NCI-H345 treated with DMSO at 0.1 percent for 48 hours (cell line): Measurements from ENCODE around the gene FGF3.

Experiments used
- DNase-seq: peaks from one replicate; lab custom pipeline; 2025; ENCODE audit not compliant: unreplicated experiment; lab: John Stamatoyannopoulos, UW

Gene FGF3

GRCh38 chr11:69825037-69825834 is 6.0 kb upstream of the FGF3 start:
- DNase-seq = no peak

GRCh38 chr11:69823641-69824265 is 4.5 kb upstream of the FGF3 start:
- DNase-seq = no peak

- no peak for DNase-seq
Observed at GRCh38 chr11:69822676-69823494, 3.7 kb upstream of the FGF3 start.

GRCh38 chr11:69821511-69822040 is 2.4 kb upstream of the FGF3 start:
- no peak for DNase-seq

GRCh38 chr11:69820441-69820840 is 1.2 kb upstream of the FGF3 start:
- no peak for DNase-seq

GRCh38 chr11:69819541-69820070 is 390 bp upstream of the FGF3 start:
- DNase-seq = no peak

GRCh38 chr11:69818231-69818602 is 999 bp downstream of the FGF3 start:
- no peak for DNase-seq

- no peak for DNase-seq
Observed at GRCh38 chr11:69817265-69818230, 1.7 kb downstream of the FGF3 start.

- DNase-seq = no peak
Observed at GRCh38 chr11:69816671-69817070, 2.5 kb downstream of the FGF3 start.

GRCh38 chr11:69815973-69816372 is 3.2 kb downstream of the FGF3 start:
- DNase-seq = no peak

GRCh38 chr11:69814902-69815301 is 4.3 kb downstream of the FGF3 start:
- DNase-seq = no peak

GRCh38 chr11:69814411-69814810 is 4.8 kb downstream of the FGF3 start:
- DNase-seq = no peak

GRCh38 chr11:69813839-69814238 is 5.4 kb downstream of the FGF3 start:
- no peak for DNase-seq

- no peak for DNase-seq
Observed at GRCh38 chr11:69812946-69813345, 6.3 kb downstream of the FGF3 start.

- DNase-seq = no peak
Observed at GRCh38 chr11:69812256-69812655, 7.0 kb downstream of the FGF3 start.

- no peak for DNase-seq
Observed at GRCh38 chr11:69811431-69811830, 7.8 kb downstream of the FGF3 start.

- no peak for DNase-seq
Observed at GRCh38 chr11:69810289-69811118, 8.7 kb downstream of the FGF3 start.

GRCh38 chr11:69808667-69809086 is 10.5 kb downstream of the FGF3 start:
- DNase-seq = no peak

GRCh38 chr11:69807106-69807815 is 12.0 kb downstream of the FGF3 start:
- no peak for DNase-seq
